NCI-H774 (cell line): ENCODE data around the gene RIF1.
A peak's percentile ranks its signal among the peaks of the same experiment; 100 is the strongest.
"Not testable (repeated sequence)": the region's sequence is repeated elsewhere in the genome, so short reads cannot be mapped to it uniquely, and the experiment has no call there.

Source experiments
- DNase-seq: peaks from one replicate; lab custom pipeline; 2025; lab: John Stamatoyannopoulos, UW

The RIF1 gene

DNA sequence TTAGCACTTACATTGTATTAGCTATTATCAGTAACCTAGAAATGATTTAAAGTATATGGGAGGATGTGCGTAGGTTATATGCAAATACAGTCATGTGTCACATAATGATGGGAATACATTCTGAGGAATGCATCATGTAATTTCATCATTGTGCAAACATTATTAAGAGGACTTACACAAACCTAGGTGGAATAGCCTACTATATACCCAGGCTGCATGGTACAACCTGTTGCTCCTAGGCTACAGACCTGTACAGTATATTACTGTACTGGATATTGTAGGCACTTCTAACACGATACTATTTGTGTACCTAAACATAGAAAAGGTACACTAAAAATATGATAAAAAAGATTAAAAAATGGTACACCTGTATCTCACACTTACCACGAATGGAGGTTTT lies 7.9 kb downstream of the RIF1 start:
- no peak for DNase-seq

DNA sequence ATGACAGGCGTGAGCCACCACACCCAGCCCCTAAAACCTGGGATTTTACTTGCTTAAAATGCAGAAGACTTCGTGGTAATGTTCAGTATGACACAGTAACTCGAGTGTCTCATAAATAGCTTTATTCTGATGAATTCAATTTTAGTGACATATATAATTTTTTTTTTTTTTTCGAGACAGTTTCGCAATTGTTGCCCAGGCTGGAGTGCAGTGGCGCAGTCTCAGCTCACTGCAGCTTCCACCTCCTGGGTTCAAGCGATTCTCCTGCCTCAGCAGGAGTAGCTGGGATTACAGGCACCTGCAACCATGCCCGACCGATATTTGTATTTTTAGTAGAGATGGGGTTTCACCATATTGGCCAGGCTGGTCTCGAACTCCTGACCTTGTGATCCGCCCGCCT lies 12.0 kb downstream of the RIF1 start:
- not testable (repeated sequence) for DNase-seq

DNA sequence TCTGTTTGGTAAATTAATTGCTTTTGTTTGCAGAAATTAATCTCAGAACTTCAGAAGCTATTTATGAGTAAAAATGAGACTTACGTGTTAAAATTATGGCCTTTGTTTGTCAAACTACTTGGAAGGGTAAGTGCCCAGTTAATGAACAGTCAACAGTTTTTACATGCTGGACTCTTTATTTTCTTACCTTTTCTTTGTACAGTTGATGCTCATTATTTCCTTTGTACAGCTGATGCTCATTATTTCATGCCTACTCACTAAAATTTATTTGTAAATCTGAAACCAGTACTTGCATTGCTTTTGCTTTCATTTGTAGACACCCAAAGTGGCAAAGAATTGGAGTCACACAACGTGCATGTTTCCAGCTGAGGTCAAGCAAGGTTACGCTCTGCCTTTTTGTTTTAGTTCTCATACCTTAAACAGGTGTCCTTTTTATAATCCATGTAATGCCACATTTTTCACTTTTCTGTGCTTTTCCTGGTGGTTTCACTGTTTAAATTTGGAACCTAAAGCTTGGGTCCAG lies 13.3 kb downstream of the RIF1 start:
- DNase-seq, result peak; percentile 72

DNA sequence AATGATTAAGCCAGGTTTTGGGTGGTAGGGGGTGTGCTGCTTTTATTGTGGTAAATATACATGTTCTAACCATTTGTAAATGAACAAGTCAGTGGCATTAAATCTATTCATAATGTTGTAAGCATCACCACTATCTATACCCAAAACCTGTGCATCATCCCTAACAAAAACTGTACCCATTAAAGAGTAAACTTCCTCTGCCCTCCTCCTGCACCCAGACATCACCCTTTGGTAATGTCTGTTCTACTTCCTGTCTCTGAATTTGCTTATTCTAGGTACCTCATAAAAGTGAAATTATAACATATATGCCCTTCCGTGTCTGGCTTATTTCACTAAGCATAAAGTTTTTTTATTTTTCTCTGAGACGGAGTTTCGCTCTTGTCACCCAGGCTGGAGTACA lies 14.1 kb downstream of the RIF1 start:
- no peak for DNase-seq

DNA sequence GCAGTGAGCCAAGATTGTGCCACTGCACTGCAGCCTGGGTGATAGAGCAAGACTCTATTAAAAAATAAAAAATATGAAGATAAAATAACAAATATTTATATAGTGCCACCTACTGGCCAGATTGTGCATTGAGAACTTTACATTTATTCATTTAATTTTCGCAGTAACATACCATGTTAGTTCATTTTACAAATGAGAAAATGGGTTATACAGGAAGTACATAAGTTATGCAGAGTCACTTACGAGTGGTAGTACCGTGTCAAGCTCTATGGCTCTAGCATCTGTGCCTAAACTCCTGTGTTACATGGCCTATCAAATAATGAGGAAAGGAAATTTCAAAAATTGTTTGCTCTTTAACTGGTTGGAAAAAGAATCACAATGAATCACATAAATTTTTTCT lies 27.9 kb downstream of the RIF1 start:
- no peak for DNase-seq

DNA sequence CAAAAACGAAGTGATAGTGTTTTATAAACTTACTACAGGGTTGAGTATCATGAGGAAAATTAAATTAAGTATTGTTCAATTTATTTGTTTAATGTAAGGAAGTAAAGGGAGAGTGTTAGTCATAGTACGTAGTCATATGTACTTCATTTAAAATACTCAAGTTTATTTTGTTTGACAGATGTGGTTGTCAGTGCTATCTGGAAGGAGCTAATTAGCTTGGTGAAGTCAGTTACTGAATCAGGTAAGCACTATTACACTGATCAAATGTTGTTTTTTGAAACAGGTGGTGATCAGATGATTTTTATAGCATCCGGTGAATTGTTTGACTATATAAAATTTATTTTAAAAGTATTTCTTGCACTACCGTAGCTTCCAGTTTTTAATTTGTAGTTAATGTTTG lies 28.8 kb downstream of the RIF1 start:
- DNase-seq, result no peak

DNA sequence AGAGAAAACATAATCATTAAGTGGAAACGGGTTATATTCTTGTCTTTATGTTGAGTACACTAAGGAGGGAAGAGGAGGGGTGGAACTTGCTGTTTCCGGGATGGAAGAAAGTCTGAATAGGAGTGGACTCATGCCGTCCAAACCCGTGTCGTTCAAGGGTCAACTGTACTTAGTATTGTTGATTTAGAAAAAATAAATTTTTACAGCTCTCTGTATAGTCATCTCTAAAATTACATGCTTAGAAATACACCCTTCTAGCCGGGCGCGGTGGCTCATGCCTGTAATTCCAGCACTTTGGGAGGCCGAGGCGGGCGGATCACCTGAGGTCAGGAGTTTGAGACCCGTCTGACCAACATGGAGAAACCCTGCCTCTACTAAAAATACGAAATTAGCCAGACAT lies 29.4 kb downstream of the RIF1 start:
- DNase-seq, result no peak

DNA sequence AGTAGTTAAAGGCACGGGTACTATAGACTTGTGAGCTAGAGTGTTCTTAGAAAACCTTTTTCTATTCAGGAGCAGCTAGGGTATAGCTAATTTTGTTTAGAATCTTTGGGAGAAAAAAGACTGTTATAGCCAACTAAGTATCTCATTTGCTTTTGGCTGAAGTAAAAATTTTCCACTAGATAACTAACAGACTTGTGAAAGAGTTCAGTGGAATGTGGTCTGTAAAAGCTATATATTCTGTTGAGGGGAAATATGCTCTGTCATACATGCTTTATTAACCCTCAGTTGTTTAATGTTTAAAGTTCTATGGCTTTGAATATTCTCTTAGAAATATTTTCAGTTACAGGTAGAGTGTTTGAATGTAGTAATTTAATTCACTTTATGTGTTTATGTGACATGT lies 49.7 kb downstream of the RIF1 start:
- DNase-seq, result no peak

DNA sequence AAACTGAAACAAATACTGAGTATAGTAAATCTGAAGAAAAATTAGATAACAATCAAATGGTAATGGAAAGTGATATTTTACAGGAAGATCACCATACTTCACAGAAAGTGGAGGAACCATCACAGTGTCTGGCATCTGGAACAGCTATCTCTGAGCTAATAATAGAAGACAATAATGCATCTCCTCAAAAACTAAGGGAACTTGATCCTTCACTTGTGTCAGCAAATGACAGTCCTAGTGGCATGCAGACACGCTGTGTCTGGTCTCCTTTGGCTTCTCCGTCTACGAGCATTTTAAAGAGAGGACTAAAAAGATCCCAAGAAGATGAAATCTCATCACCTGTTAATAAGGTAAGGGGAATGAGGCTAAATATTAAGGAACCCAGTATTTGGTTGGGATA lies 56.1 kb downstream of the RIF1 start:
- no peak for DNase-seq

DNA sequence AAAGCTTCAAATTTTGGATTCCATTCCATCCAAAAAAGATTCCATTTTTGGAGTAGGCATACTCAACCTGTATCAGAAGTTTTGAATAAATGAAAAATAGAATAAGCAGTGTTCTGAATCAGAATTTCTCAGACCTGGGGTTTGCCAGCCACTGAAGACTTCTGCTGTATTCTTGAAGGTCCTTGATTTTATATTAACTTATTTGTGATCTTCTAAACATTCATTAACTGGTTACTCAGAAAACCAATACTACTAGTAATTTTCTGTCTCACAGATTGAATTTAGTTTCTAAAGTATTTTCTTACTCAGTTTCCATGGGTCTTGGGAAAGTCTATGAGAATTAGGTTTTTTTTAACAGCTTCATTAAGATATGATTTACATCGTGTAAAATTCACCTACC lies 60.9 kb downstream of the RIF1 start:
- DNase-seq, result no peak

DNA sequence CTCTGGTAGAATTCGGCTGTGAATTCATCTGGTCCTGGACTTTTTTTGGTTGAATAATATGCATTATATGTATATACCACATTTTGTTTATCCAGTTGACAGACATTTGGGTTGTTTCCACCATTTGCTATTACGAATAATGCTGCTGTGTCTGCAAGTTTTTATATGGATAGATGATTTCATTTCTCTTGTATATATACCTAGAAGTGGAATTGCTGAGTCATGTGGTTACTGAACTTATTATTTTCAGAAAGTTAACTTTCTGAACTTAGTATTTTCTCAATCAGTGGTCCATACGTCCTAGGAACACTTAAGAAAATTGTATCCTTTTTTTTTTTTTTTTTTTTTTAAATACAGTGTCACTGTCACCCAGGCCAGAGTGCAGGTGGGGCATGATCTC lies 63.3 kb downstream of the RIF1 start:
- no peak for DNase-seq

DNA sequence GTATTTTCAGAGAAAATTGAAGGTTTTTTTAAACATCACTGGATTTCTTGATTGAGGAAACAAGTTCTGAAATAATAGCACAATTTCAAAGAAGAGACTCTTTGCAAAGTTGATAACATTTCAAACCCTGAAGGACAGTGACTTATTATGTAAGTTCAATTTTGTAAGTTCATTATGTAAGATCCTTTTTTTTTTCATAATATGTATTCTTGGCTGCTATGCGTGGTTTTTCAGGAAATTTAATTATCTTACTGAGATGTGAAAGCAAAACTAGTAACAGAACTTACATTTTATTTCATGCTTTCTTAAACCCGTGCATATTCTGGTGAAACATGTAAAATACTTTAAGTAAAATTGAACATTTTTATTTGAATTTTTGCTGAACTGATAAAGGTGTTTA lies 65.4 kb downstream of the RIF1 start:
- no peak for DNase-seq

DNA sequence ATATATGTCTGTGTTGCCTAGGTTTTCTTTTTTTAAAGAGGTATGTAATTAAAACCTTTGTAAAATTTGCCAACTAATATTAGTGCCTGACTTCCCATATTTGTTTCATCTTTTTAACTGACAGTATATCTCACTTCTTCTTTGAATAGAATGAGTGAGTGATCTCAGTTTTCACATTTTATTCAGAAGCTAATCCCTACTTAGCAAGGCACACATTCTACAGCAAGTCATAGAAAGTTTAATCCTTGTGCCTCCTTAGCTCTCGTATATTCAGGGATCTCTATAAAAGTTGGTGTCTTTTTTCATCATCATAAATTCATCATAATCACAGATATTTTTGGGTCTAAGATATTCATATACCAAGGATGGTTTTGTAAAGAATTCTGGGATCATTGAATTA lies 66.6 kb downstream of the RIF1 start:
- no peak for DNase-seq

DNA sequence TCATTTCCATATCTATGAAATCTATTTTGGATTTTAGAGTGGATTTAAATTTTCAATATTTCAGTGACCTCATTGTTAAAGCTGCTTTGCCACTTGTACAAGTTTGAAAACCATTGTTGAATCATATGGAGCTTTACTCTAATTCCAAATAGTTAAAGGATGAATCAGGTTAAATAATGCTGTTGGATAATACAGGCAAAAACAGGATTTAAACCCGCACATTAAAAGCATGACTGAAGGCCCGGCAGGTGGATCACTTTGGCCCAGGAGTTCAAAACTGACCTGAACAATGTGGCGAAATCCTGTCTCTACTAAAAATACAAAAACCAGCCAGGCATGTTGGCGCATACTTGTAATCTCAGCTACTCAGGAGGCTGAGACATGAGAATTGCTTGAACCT lies 68.3 kb downstream of the RIF1 start:
- DNase-seq, result no peak

DNA sequence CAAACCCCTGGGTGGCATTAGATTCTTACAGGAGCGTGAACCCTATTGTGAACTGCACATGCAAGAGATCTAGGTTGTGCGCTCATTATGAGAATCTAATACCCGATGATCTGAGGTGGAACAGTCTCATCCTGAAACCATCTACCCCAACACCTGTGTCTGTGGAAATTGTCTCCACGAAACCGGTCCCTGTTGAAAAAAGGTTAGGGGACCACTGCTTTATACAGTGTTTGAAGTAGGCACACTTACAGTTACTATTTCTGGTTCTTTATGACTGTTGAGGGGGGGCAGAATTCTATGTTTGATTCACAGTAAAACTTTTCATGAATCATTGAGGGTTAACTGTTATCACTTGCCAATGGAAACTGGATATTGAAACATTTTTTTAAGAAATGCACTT lies 72.0 kb downstream of the RIF1 start:
- no peak for DNase-seq

DNA sequence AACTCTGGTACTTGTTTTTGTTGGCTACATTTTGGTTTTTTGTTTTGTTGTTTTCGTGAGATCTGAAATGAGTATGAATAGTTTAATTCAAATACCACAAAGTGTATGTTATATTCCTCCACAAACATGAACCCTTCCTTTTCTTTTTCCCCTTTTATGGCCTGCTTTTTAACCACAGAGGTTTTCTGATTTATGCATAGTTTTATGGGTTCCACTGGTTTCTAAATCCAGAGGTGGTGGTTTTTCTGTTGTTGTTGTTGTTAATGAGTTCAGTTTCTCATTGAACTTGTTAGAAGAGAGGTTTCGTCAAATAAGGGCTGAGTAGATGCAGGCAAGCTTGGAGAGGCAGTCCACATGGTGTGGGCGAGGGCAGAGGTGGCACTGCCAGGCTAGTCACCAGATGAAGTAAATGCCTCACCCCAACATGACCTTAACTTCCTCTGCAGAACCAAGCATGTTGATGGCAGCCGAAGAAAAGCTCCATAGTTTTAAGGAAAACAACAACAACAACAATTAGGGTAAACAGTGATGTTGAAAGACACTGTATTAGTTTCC lies 72.5 kb downstream of the RIF1 start:
- DNase-seq, result no peak

DNA sequence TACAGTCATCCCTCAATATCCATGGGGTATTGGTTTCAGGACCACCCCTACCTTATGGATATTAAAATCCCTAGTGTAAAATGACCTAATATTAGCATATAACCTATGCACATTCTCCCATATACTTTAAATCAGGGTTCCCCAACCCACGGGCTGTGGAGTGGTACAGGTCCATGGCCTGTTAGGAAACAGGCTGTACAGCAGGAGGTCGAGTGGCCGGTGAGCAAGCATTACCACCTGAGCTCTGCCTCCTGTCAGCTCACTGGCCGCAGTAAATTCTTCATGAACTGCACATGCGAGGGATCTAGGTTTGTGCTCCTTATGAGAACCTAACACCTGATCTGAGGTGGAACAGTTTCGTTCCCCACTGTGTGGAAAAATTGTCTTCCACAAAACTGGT lies 73.8 kb downstream of the RIF1 start:
- no peak for DNase-seq

DNA sequence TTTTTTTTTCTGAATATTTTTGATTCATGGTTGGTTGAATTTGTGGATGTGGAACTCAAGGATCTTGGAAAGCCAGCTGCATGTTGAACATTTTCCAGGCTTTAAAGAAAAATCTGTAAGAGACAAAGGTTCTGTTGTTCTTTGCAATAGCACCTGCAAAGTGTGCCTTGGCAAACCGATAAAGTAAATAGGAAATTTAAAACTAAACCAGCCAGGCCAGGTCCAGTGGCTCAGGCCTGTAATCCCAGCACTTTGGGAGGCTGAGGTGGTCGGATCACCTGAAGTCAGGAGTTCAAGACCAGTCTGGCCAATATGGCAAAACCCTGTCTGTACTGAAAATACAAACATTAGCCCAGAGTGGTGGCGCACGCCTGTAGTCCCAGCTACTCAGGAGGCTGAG lies 74.4 kb downstream of the RIF1 start:
- DNase-seq, result no peak

DNA sequence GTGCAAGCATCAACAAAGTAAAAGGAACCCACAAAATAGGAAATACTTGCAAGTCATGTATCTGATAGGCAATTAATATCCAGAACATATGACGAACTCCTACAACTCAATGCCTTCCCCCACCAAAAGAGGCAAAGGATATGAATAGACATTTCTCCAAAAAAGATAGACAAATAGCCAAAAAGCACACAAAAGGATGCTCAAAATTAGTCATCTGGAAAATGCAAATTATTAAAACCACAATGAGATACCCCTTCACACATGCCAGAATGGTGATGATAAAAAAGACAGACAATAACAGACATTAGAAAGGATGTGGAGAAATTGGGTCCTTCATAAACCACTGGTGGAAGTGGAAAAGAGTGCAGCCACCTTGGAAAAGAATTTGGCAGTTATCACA lies 76.4 kb downstream of the RIF1 start:
- no peak for DNase-seq

DNA sequence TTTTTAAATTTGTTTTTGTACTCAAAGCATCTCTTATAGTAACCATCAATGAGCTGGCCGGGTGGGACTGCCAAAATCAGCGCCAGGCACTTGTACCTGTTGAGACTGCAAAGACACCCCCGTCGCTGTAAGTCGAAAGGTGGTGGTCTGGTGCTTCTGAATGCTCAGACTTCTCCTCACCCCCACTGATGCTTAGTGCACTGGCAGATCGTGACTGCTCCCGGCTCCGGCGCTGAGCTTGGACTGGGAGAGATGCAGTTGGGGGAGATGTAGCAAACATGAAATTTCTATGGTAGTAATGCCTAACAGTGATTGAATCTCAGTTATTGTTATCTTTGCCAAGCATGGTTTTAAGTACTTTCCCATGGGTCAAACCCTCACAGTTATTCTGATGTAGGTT lies 80.6 kb downstream of the RIF1 start:
- DNase-seq, result no peak

DNA sequence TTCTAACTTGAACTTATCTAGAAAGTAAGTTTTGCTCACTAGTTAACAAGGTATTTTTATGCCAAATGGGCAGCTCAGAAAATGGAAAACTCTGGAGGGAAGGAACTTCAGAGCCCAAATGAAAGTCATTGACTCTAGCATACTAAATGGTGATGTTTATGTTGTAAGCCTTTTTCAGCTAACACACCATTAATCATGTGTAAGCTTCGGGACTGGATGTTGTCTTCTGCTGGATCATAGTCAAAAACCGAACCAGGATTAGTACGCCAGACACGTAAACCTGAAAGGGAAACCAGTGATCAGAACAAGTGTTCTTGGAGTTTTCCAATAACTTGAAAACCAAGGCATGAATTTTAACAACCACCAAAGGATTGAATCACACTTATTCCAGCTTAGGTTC lies 81.8 kb downstream of the RIF1 start:
- no peak for DNase-seq

DNA sequence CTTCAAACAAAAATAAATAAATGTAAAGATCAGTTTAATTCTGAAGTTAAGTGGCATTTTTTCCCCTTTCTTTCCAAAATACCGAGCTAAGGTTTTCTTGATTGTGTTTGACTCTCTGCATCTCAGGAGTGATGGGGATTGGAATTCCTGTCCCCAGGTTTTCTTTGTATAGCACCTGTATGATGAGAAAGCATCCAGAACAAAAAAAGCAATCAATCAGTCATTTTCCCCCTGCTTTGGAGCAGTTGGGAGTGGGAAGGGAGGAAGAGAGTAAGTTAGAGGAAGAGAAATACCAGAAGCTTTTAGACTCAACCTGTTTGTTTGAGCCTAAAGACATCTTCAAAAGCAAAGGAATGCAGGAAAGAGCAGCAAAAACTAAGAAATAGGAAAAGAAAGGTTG lies 88.5 kb downstream of the RIF1 start:
- DNase-seq, result no peak

DNA sequence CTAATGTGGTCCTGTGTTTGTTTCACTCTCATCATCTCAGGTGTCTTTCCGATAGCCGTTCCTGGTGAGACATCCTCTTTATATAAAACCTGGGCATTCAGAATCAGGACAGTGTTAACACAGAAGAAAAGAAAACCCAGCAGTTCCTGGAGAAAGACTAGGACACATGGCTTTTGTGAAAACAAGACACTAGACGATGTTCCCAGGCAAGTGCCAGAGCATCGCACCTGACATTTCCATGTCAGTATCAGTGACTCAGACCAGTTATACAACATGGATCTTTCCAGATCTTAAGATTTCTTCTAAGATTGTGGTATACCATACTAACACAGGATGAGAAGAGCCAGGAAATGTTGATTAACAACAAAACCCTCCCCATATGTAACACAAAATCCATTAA lies 96.5 kb downstream of the RIF1 start:
- no peak for DNase-seq

DNA sequence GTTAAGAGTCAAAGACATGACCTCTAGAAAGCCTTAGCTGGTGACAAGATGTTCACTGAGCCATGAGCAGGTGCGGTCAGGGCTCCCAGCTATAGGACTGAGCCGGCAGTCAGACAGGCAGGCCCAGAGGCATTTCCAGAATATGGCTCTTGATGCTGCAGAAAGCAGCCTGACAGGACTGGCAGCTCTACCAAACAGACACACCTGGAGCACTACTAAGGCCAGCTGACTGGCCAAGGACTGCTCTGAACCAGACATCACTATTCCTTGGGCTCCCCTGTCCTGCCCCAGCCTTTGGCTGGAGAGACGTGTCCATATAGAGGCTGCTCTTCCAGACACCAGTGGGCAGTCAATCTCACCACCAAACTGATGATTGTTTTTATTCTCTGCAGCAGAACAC lies 98.8 kb downstream of the RIF1 start:
- DNase-seq, result no peak

DNA sequence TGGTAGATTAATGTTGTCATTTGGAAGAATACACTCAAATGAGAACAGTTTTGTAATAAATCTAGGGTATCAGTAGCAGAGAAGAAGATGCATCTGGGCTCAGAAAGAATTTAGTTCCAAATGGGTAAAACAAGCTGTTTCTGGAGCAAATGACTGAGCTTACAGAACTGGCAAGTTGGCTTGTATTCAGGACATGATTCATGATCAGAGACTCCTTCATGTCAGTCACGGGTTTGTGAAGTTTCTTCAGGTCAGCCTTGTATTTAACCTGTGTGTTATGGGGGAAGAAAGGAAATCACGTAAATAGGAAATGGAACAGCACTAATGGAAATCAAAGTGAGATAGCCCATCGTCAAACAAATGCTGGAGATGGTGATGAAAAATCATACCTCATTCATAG lies 109.1 kb downstream of the RIF1 start:
- no peak for DNase-seq
